HL-60/S4 treated with retinoic acid at 250 ng/mL for 4 days and 3 days (cell line): ENCODE data around the gene CUZD1.

Source experiments
- in situ Hi-C: fragments of 300-500 bp; cut with MboI; formaldehyde crosslinking; loops from 2 replicates; pipeline ENCODE4 v1.7.0; 2022; ENCODE audit warnings: low sequenced_read_pairs

CUZD1 gene

DNA sequence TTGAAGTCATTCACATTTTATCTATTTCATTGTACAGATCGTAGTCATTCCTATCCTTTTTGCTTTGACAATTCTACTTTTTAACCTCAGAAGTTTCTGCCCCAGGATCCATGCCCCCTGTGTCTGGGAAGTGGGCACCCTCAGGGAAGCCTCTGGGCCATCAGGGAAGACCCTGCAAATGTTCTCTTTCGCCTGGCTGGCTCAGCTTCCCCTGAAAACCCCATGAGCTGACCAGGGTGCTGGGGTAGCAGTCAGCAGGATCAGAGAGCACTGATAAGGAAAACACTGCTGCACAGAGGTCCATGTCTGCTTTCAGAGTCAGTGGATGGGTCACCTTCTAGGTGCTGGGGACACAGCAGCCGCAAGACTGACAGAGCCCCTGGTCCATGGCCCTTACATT is 23.8 kb downstream of the CUZD1 start:
- in situ Hi-C loops: no loop called here

DNA sequence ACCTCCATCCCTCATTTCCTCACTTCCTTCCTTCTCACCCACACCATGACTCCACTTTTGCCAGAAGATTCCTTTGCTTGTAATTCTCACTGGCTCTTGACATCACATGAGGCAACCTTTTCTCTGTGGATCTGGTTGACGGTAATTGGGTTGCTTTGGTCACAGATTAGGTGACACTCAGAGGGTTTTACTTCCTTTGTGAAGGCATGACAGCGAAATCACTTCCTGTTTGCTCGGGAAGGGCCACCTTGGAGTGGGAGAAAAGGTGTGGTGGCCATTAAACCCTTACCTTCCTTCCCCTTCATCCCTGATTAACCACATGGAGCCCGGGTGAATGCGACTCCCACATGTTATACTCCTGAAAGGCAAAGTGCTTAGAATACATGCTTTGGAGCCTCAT is 30.2 kb downstream of the CUZD1 start:
- in situ Hi-C loops: no loop called here

DNA sequence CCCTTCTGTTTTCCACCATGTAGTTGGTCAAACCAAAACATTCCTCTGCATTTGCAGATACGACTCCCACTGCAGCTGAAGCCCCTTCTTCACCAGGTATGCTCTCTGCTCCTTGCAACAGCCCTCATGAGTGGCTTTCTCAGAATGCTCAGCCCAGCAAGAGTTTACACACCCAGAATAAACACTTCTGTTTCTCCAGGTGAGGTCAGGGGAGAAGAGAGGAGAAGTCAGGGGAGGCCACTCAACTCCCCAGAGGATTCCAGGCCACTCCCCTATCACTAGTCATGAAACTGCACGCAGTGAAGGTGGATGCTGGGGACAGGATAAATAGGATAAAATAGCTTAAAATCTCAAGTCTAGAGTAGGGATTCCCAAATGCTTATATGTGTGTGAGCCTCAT is 31.2 kb downstream of the CUZD1 start:
- in situ Hi-C loops: no loop called here

DNA sequence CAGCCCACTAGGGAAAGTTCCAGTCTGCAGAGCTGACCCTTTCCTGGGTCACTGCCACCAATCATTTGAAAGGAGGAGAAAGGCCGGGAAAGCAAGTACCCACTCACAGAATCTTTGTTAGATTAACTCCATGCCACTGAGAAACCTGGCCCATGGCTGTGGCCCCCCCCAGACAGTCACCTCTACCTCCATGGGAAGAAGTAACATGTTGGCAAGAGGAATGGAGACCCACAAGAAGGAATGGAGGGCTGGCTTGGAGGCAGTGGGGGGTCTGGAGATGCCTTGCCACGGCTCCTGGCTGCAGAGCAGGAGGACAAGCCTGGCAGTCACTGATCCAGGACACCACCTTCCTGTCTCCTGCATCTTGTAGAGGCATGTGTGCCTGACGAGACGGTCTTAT is 32.9 kb downstream of the CUZD1 start:
- in situ Hi-C loops: no loop called here

DNA sequence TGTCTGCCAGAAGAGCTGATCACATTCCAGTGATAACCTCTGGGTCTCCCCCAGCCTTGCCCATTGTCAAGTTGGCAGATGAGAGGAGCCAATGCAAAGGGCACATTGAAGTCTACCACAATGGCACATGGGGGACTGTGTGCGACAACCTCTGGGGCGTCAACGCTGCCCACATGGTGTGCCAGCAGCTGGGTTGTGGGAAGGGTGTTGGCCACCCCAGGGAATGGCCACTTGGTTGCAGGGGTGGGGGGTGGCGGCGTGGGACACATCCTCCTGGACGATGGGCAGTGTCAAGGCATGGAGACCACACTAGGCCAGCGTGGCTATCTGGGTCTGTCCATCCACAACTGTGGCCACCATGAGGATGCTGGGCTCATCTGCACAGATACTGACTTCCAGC is 43.4 kb downstream of the CUZD1 start:
- in situ Hi-C loops: no loop called here

DNA sequence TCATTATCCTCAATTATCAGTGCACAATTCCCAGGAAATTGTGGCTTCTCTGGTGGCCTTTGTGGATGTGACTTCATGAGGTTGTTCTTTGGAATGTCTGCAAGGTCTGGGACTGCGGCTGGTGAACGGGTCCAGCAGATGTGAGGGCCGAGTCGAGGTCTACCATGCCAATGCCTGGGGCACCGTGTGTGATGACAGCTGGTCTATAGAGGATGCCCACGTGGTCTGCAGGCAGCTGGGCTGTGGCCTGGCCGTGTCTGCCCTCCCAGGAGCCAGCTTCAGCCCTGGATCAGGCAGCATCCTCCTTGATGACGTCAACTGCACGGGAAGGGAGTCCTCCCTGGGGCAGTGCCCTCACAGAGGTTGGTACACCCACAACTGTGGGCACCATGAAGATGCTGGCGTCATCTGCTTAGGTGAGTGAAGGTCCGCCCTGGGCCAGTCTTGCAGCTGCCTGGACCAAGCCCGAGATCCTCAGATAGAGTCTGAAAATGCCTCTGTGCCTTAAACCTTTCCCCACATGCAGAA is 46.9 kb downstream of the CUZD1 start:
- in situ Hi-C loops: no loop called here

DNA sequence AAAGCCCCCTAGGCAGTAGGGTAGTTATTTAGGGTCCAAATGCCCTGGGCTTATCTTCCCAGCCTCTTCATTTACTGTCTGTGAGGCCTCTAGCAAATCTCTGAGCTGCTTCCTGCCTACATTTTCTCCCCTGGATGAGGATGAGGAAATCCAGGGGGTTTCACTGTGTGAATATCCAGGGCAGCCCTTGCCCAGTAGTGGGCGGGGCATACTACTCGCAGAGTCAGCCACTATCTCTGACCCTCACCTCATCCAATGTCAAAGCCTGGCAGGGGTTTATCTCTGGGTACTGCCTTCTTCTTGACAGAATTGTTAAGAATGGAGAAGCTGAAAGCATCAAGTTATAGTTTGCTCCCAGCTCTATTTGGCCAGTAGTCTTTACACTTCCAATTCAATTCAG is 48.9 kb downstream of the CUZD1 start:
- in situ Hi-C loops: no loop called here

DNA sequence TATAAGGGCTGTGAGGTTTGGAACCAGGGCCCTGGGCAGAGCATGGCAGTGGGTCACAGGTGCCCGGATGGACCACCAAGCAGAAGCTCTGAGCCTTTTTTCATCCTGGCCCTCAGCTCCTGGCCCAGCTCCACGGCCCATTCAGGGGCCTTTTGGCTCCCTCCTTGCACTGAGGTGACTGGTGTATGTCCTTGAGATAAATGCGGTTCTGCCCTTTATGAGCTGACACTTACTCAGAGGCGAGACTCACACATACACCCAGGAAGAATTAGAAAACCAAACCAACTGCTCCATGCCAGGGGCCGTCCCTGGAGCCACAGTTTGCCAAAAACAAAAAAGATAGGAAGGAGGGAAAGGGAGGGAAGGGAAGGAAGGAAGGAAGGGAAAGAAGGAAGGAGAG is 49.7 kb downstream of the CUZD1 start:
- in situ Hi-C loops: no loop called here

DNA sequence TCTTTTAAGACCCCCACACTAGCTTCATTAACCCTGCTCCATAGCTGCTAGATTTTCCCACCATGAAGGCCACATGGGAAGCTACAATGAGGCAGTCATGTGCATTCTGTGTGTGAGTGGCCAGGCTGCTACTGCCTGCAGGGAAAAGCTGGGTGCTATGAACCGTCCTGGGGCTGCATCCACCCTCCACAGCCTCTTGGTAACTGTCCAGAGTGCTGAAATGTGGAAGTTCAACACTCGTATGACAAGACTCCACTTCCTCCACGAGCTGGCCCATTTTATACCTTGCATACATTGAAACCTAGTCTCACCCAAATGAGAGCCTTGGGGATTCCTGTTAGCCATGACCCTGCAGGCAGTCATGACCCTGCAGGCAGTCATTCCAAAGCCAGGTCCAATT is 59.4 kb downstream of the CUZD1 start:
- in situ Hi-C loops: no loop called here

DNA sequence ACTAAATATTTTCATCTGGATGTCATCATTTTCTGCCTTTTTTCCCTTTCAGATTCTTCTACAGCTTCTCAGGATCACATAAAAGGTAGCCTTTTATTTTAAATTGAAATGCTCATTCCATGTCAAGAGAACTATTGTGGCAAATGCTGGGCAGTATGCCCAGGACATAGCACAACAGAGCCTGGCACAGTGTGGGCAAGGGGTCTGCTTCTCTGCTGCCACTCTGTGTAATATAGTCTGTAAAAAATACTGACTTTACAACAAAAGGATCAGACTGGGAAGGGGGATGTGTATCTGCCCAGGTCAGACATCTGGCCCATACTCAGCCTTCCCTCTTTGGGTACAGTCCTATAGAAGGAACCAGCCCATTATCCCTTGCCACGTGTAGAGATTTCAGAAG is 62.7 kb downstream of the CUZD1 start:
- in situ Hi-C loops: no loop called here
